HG02938 (cell line): Measurements from ENCODE around the gene LAMB4.

Source experiments
- ATAC-seq: cut with Tn5 transposase; IDR thresholded peaks from one replicate; pipeline ENCODE4 v1.9.1; 2021; ENCODE audit warnings: mild to moderate bottlenecking, moderate library complexity; ENCODE audit not compliant: unreplicated experiment

Gene LAMB4

DNA sequence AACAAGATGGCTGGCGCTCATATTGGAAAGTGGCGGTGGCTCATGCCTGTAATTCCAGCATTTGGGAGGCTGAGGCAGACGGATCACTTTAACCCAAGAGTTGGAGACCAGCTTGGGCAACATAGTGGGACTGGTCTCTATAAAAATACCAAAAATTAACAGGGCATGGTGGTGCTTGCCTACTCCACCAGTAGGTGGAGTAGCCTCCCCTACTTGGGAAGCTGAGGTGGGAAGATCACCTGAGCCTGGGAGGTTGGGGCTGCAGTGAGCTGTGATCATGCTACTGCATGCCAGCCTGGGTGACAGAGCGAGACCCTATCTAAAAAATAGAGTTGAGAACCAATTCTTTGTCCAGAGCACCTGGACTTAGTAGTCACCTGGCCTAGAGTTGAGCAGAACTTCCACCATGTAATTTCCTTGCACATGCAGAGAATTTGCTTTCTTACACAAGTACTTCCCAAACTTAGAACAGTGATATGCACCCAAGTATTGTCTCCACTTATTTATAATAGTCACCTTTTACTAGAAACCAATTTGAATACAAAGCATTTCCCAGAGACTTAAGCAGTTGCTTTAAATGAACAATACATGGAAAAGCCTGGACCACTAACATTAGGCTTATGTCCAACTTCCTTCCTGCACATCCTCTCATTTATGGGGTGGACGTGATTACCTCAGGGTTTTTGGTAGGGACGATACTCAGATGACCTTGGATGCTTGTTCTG lies 15.9 kb downstream of the LAMB4 start:
- ATAC-seq = peak; percentile 75

DNA sequence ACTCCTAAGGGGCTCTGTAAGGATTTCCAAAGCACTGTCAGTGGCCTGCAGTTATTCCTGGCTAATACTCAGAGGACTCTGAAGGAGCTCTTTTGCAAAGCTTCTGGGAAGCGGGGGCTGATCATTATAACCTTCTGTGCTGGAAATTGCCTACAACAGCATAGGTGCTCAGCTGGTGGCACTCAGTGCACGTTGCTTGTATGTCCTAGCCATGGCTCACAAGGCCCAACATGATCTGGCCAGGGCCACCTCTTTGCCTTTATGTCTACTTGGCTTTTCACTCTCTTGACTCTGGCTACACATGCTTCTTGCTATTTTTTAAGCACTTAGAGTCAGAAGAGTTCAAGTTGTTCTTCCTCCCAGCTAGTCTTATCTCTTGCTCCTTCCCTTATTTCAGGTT lies 17.5 kb downstream of the LAMB4 start:
- ATAC-seq = no peak

DNA sequence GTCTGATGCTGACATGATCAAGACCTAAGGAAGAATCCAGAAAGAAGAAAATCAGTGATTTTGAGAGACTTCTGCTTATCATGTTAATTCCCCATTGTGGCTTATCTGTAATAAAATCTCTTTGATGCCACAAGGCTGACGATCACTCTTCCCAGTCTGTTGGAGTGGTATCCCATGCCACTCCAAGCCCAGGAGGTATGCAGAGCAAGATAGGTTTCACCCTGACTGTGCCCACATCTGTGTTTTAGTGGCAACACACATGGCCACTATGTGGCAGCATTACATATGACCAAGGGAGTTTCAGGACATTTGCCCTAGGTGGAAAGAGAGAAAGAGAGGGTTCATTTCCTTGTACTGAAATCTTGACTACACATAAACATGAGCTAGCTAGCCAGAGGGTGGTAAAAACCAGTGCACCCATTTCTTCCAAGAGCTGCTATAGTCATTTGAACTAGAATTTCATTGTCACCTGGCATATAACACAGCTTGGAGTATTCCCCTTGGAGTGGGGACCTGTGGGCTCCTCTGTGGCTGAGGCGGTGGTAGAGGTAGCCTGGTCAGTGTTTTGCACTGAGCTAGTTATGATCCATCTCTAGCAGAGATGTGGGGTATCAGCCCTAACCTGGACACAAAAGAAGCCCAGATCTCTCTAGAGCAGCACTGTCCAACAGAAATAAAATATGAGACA lies 20.8 kb downstream of the LAMB4 start:
- no peak for ATAC-seq

DNA sequence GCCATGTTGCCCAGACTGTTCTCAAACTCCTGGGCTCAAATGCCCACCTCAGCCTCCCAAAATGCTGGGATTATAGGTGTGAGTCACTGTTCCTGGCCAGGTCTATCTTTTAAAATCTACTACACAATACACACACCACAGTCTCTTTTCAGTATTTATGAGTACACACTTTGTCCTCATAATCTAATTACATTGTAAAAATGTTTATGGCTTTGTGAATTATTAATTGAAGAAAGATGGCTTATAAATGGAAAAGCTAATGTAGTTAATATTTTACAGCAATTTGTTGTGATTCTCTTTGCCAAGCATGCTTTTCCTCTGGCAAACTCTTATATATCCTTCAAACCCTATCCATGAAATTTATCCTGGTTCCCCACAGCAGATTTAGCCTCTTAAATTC lies 22.0 kb downstream of the LAMB4 start:
- no peak for ATAC-seq

DNA sequence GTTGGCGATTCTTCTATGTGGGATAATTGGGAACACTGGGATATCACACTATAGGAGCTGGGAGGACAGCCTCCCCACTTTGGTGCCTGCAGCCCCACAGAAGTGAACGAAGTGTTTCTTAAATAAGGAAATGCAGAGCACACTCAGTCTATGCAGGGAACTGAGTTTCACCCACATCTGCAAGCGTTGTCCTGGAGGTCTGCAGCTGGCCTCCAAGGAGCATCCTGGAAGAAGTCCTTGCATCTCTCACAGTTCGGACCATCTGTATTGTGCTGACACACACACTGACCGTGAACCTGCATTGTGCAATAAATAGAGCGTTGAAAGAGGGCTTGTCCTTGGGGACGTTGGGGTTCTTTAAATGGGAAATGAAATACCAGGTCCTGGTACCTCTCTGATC lies 25.8 kb downstream of the LAMB4 start:
- ATAC-seq = no peak

DNA sequence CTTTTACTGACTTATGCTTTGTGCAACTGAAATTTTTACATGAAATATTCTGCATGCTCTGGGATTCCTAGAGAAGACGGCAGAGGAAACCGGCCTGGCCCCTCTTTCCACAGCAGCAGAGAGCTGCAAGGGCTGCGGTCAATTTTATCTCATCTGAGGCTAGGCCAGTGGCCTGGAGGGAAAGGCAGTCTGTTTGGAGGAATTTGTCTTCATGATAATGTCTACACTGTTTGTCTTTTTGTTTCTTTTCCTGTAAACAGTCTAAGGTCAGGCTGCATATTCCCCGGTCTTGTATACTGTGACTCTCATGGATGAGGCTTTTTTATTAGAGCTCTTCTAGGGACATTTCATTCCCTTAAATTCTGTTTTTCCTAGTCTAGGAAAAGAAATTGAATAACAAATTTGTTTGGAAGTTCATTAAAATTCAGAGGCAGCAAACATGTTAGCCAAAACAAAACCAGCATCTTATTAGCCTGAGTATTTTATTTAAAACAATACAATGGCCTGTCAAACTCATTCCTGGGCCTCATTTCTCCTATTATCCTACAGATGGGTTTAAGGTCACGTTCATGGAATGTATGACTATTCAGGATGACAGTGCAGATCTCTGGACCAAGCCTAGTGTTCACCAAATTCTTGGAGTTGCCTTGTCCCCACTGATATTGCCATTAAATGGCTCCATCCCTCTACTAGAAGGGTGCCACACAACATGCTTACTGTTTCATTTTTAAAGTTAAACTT lies 26.4 kb downstream of the LAMB4 start:
- no peak for ATAC-seq

DNA sequence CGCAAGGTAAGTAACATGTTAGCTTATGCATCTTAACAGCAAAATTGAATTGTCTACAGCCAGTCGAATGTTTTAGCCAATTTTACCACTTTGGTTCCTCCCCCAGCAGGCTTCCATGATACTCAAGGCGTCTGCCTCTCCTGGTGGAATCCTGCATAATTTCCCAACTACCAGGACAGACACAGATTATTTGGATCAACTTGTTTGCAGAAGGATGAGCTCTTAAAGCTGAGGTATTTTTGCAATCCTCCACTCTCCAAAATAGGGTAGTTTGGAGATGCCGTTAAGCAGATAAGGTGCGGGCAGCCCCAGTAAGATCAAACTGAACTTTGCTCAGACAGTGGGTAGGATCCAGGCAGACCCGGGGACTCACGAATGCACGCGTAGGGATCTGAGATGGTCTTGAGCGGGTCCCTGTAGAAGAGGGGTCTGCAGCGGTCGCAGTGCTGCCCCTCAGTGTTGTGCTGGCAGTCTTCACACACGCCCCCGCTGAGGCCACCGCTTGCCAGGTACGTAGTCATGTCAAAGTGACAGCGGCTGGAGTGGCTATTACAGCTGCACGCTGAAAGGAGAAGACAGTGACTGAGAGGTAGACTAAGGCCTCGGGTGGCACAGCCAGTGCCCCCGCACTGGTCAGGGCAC lies 27.4 kb downstream of the LAMB4 start:
- ATAC-seq = no peak

DNA sequence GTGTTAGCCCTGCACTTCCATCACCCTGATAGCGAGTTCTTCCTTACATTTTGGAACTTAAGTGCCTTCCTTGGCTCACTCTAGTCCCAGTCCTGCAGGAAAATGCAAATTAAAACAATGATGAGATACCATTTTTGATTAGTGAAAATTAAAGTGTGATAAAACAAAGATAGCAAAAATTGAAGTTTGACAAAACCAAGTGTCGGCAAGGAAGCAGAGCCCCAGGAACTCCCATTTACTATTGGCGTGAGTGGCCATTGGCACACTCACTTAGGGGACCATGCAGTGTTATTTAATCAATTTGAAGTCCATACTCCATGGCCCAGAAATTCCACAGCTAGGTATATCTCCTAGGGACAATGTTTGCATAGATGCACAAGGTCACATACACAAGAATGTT lies 28.4 kb downstream of the LAMB4 start:
- ATAC-seq = no peak

DNA sequence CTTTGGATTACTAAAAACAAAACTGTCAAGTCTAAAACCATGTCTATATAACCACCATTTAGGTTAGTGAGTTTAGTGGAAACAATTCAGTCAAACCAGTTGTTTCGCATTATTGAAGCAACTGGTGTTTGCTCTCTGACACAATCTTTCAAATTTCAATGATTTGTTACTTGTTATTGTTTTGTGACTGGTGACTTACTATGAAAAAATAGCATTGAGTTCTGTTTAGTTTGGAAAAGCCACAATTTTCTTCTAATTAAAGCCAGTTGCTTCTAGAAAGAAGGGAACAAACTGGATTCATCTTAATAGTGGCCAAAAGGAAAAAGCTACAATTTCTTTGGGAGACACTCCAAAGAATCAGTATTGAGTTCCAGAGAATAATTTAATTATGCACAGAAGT lies 30.4 kb downstream of the LAMB4 start:
- no peak for ATAC-seq

DNA sequence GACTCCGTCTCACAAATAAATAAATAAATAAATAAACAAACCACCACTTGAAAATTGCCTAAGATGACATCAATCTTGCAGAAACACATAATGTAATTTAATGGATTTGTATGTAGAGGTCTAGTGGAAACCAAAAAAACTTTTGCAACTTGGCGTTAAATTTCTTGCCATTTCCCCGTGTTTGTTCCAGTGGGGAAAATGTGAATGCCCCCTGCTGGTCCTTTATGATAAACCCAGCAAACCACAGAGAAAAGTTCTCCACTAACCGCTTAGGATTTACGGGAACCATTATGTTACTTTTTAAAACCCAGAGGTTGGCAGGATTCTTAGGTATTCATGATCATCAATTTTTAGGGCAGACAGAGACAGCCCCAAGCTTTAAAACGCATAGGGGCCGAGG lies 32.5 kb downstream of the LAMB4 start:
- no peak for ATAC-seq

DNA sequence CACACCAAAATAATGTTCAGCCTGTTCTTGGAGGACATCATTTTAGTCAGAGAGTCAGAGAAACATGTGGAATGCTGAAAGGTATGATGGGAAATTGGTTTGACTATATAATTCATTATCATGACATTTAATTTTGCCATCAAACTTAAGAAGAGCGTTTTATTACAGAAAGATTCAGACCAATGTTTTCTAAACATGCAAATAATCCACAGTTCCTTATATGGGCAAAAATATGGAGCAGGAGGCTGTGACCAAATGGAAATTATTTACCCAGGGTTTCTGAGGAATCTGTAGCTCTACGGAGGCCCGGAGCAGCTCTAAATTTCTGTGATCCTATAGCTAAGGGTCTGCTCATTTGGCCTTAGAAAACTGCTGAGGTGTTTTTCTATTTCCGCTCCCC lies 33.2 kb downstream of the LAMB4 start:
- ATAC-seq = no peak

DNA sequence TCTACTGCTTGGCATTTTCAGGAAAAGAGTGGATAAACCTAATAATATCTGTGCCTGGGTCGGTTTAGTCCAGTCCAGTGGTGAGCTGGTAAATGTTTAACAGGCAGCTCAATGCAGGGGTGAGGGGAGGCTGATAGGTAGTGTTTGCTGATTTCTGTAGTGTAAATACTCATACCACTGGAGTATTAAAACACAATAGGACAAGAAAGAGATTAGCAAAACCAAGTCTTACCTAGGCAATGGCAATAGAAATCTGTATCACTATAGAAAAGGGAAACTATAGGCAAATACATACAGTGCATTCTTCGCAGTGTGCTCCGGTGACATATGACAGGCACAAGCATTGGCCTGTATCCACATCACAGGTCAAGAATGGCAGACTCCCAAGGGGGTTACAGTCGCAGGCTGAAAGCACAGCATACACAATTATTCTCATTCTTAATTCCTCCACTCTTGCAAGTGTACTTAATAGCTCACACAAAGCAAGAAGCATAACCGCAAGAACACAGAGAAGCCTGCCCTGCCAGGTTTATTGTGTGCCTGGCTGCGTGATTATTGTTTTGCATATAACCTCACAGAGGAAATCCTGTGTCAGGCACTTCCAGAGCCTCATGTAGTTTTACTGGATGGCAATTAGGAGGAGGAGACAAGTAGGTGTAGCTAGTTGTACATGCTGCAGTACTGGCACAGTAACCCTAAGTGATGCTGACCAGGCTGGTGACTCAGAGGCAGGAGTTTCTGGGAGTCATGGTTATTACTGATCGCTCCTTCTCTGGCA lies 35.0 kb downstream of the LAMB4 start:
- ATAC-seq = no peak

DNA sequence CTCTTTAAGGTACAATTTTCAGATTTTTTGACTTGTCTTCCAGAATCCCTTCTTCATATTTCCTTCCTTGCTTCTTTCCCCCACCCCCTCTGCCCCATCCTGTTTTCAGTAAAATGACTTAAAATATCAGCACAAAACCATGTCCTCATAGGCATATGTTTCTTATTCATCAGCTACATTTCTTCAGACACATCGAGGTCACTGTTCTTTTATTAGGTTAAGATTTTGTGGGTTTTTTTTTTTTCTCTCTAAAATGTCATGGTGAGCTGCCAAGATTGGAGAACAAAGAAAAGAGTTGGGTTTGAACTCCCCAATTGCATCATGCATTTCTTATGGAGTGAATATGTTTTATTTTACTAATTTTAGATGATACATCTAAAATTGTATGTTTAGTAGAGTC lies 35.8 kb downstream of the LAMB4 start:
- ATAC-seq = no peak

DNA sequence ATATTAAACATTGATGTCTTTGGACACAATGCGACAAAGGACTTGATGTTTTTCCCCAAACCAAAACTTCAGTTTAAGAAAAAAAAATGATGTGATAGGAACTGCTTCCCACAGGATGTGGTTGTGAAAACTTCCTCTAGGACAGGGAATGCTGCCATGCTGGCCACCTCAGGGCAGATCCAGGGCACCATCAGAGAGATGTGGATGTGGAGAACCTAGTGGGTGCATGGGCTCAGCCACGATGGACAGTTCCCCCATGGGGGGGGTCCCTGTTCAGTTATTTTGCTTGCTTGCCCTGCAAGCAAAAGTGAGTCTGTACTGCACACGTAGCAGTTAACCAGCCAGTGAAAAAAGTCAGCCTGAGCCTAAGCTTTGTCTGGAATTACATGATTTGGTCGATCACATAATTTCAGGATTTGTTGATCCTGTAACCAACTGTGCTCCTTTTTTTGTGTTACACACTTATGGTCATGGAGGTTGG lies 36.3 kb downstream of the LAMB4 start:
- ATAC-seq = no peak

DNA sequence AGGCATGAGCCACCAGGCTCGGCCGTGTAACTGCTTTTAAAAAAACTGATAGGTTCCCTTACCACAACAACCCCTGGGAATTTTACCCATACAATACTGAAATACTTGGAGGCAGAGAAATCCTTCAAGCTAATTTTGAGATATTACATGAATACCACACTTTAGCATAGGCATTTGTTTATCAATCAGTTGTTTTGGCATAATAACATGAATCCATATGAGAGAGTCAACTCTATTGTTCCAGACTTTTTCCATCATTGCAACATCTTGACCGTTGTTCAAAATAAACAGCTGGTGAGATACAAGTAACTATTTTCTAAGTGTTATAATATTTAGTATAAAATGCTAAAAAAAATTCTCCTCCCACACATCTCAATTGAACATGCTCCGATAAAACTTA lies 36.8 kb downstream of the LAMB4 start:
- ATAC-seq = no peak

DNA sequence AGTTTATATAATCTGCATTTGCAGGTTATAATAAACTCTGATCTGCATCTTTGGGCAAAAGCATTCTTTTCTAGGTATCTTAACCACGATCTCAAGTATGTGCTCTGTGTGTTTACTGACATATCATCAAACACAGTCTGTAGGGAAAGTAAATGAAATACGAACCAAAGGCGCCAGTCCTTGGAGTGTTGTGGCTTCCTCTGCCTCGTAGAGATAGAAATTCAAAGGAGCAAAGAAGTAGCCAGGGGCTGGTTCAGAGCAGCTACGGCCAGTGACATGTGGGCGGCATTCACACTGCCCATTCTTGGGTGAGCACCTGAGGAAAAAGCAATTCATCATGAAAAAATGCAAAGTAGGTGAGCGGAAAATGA lies 38.7 kb downstream of the LAMB4 start:
- no peak for ATAC-seq

DNA sequence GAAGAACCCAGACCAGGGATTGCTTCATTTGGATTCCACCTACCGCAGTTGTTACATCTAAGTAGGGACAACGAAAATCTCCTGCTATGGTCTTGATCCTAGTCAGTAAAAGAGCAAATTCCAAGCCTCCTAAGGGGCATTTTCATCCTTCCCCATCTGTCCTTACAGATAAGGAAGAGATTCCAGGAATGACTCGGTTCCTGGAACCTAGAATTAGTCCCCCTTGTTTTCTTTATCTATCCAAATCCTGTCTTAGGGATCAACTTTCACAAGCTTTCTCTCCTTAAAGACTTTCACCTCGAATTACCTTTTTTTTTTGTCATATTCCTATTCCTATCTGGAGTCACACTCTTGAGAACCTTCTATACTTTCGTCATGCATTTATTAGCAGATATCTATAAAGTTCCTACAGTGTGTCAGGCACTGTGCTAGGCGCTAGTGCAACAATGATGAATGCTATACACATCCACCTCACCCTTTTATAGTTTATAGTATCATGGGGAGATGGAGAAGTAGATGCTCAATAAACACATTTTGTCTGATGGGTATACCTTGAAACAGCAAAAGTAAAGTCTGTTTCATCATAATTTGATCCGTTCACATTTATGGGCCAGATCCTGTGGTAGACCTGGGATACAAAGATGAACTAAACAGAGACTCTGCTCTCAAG lies 39.2 kb downstream of the LAMB4 start:
- no peak for ATAC-seq

DNA sequence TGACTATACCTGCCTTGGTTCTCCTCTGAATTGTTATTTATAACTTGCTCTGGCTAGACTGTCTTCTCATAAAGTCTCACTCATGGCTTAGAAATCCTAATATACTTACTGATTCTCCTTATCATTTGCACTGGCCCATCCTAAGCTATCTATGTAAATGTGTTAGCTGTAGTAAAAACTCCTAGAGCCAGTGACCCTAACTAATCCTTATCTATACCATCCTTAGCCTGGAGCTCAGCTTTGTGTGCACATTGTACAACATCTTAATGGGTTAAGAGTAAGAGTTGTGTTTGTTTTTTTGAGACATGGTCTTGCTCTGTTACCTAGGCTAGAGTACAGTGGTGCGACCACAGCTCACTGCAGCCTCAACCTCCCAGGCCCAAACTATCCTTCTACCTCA lies 40.8 kb downstream of the LAMB4 start:
- no peak for ATAC-seq

DNA sequence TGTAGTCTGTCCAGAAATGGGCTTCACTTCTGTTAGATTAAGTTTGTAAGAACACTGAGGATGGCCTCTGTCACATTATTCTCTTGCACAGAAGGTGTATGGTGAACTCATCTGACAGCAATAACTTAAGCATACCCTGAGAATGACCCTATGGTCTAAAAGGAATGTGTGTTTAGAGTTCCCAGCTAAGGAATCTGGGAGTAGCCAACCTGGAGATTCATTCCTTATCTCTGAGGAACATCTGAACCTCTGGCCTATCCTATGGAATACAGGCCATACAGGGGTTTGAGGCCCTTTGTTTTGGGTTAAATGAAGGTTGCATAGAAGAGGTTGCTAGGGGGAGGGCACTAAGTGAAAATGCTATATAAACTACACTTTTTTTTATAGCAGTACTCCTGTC lies 41.4 kb downstream of the LAMB4 start:
- no peak for ATAC-seq

DNA sequence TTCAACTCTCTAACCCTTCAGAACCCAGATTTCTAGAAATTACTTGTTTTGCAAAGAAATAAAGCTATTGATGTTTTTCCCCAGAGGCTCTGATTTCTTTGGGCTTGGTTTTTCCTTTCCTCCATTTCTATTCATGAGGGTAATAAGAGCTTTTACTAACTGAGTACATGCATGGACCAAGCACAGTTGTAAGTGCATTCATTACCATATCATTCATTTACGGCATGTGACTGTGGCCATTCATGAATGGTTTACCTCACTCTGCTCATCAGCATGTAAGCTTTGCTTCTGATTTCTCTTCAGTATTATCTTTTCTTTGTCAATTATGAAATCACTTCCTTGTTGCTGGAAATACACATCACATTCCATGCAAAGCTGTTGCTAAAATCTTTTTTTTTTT lies 42.4 kb downstream of the LAMB4 start:
- ATAC-seq = no peak
